SH-SY5Y (cell line): ENCODE data around the gene MAP1B.

Experiments used
- GATA2 ChIP-seq: IDR thresholded peaks from 2 replicates; pipeline ENCODE4 v1.6.1; 2011; ENCODE audit warnings: mild to moderate bottlenecking, low read depth, low read length
- GATA3 ChIP-seq: IDR thresholded peaks from 2 replicates; pipeline ENCODE4 v1.6.1; 2011; ENCODE audit warnings: low read depth, mild to moderate bottlenecking, low read length, moderate library complexity

DNA sequence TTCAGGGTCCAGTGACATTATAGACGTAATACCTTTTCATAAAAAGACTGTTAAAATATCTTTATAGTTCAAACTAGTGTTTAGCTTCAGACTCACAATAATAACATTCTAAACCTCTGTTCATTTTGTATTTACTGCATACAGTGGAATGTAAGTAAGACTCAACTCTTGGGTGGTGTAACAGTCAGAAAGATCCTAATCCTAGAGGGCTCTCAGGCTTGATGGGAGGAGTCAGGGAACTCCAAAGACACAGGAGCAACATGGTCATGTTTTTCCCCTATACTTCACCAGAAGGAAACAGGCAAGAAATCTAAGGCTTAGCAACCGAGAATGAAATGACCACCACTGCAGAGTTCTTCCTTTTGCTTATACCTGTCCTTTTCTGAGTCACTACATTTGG lies 130.1 kb downstream of the MAP1B start:
- TF ChIP-seq GATA2 = no peak
- TF ChIP-seq GATA3 = no peak
